ENCODE results near the gene TASP1. TPM values are rescaled to one million over a fixed set of nuclear protein-coding genes. Genes with fewer than 3 reads are reported as not detected.

TASP1 gene
- total RNA-seq, 4 donors from 2014 or later: 15.2 to 21.3 (median 17.8) TPM

GRCh38 chr20:13650474-13650873 is 11.7 kb upstream of the TASP1 start:
- Histone ChIP-seq H3K4me1 (peaks cover 0 to 48% (median 5%) of the 10 kb centered on the region in 3 donors), H3K36me3 (no peaks in the 10 kb centered on the region), H3K4me3 (no peak overlapping the region), H3K9me3 (no peaks in the 10 kb centered on the region), H3K27me3 (no peaks in the 10 kb centered on the region), H3K27ac (peak overlapping the region in 2 of 4 donors; percentile 64 to 72)
- 89% methylated on average over 2 of the region's 2 CpGs; no CpG with 5 or more reads in 1 of the 2 donors for WGBS, 2 donors (ENCODE audit: low coverage in 1 of 2)
- TF ChIP-seq EP300 (IDR thresholded peaks at IDR 0.05): no peak
- no peak for TF ChIP-seq POLR2A (IDR thresholded peaks at IDR 0.05)
- no peak for TF ChIP-seq CTCF (IDR thresholded peaks at IDR 0.05)
- no peak for TF ChIP-seq POLR2AphosphoS5 (IDR thresholded peaks at IDR 0.05)
- ATAC-seq: no peak

- no peaks in the 10 kb centered on the region for H3K36me3 ChIP-seq
- H3K4me1 ChIP-seq: peaks cover 0 to 35% (median 5%) of the 10 kb centered on the region in 3 donors
- 47 to 60% methylated on average over 5 to 9 of the region's 10 CpGs for WGBS, 2 donors (ENCODE audit: low coverage in 1 of 2)
- H3K4me3 ChIP-seq: no peak overlapping the region
- peak overlapping the region in 2 of 4 donors; percentile 64 to 72 for H3K27ac ChIP-seq
- H3K9me3 ChIP-seq: peaks cover 0 to 8% (median 0%) of the 10 kb centered on the region in 3 donors
- no peak for TF ChIP-seq EP300 (IDR thresholded peaks at IDR 0.05)
- H3K27me3 ChIP-seq: peaks cover 6% of the 10 kb centered on the region
- ATAC-seq: peak; percentile 16
Measured at GRCh38 chr20:13648291-13649228, 9.8 kb upstream of the TASP1 start.

- no peak overlapping the region for H3K27ac ChIP-seq
Measured at GRCh38 chr20:13644010-13644409, 5.3 kb upstream of the TASP1 start.

GRCh38 chr20:13639150-13639497 is 392 bp upstream of the TASP1 start:
- H3K27me3 ChIP-seq: no peaks in the 10 kb centered on the region
- no peak for ATAC-seq
- H3K36me3 ChIP-seq: no peaks in the 10 kb centered on the region
- H3K9me3 ChIP-seq: no peaks in the 10 kb centered on the region
- peak overlapping the region in 3 of 4 donors; percentile 83 to 86 (median 86) for H3K27ac ChIP-seq
- no peak for TF ChIP-seq EP300 (IDR thresholded peaks at IDR 0.05)
- TF ChIP-seq POLR2AphosphoS5 (IDR thresholded peaks at IDR 0.05): no peak
- no peak for TF ChIP-seq CTCF (IDR thresholded peaks at IDR 0.05)
- TF ChIP-seq POLR2A (IDR thresholded peaks at IDR 0.05): no peak
- H3K4me1 ChIP-seq: peaks cover 0 to 11% (median 7%) of the 10 kb centered on the region in 3 donors
- H3K4me3 ChIP-seq: peak overlapping the region; percentile 82 to 96
- 10 to 12% methylated on average over 8 to 9 of the region's 9 CpGs for WGBS, 2 donors (ENCODE audit: low coverage in 1 of 2)

More at GRCh38 chr20:13644010-13644409, 5.3 kb upstream of the TASP1 start:
- no peak for TF ChIP-seq EP300 (IDR thresholded peaks at IDR 0.05)
- no peak for TF ChIP-seq POLR2AphosphoS5 (IDR thresholded peaks at IDR 0.05)
- TF ChIP-seq POLR2A (IDR thresholded peaks at IDR 0.05): no peak
- TF ChIP-seq CTCF (IDR thresholded peaks at IDR 0.05): no peak
- Histone ChIP-seq H3K4me3 (no peak overlapping the region), H3K27me3 (peaks cover 6% of the 10 kb centered on the region), H3K36me3 (no peaks in the 10 kb centered on the region), H3K9me3 (peaks cover 0 to 8% (median 0%) of the 10 kb centered on the region in 3 donors), H3K4me1 (peaks cover 0 to 16% (median under 1%) of the 10 kb centered on the region in 3 donors)
- no peak for ATAC-seq
- 43 to 77% methylated on average over 4 of the region's 4 CpGs for WGBS, 2 donors (ENCODE audit: low coverage in 1 of 2)

GRCh38 chr20:13638162-13638495 is 603 bp downstream of the TASP1 start:
- H3K4me3 ChIP-seq: peak overlapping the region; percentile 82 to 96
- no peak for ATAC-seq
- H3K4me1 ChIP-seq: peaks cover 0 to 11% (median 7%) of the 10 kb centered on the region in 3 donors
- TF ChIP-seq CTCF (IDR thresholded peaks at IDR 0.05) (no peak), POLR2AphosphoS5 (IDR thresholded peaks at IDR 0.05) (no peak), POLR2A (IDR thresholded peaks at IDR 0.05) (no peak), EP300 (IDR thresholded peaks at IDR 0.05) (no peak)
- 1 to 3% methylated on average over 5 of the region's 7 CpGs for WGBS, 2 donors (ENCODE audit: low coverage in 1 of 2)
- no peaks in the 10 kb centered on the region for H3K27me3 ChIP-seq
- no peaks in the 10 kb centered on the region for H3K9me3 ChIP-seq
- peak overlapping the region; percentile 63 to 86 (median 84) for H3K27ac ChIP-seq
- H3K36me3 ChIP-seq: no peaks in the 10 kb centered on the region
